Epidermal melanocyte (primary cell): ENCODE measurements around the gene DTNB.
"Not testable (repeated sequence)": the region's sequence is repeated elsewhere in the genome, so short reads cannot be mapped to it uniquely, and the experiment has no call there.

ENCODE experiments used
- DNase-seq: peaks from one replicate; pipeline ENCODE4 v3.0.0; 2011; ENCODE audit warnings: low spot score; ENCODE audit not compliant: insufficient read length

DTNB gene

DNA sequence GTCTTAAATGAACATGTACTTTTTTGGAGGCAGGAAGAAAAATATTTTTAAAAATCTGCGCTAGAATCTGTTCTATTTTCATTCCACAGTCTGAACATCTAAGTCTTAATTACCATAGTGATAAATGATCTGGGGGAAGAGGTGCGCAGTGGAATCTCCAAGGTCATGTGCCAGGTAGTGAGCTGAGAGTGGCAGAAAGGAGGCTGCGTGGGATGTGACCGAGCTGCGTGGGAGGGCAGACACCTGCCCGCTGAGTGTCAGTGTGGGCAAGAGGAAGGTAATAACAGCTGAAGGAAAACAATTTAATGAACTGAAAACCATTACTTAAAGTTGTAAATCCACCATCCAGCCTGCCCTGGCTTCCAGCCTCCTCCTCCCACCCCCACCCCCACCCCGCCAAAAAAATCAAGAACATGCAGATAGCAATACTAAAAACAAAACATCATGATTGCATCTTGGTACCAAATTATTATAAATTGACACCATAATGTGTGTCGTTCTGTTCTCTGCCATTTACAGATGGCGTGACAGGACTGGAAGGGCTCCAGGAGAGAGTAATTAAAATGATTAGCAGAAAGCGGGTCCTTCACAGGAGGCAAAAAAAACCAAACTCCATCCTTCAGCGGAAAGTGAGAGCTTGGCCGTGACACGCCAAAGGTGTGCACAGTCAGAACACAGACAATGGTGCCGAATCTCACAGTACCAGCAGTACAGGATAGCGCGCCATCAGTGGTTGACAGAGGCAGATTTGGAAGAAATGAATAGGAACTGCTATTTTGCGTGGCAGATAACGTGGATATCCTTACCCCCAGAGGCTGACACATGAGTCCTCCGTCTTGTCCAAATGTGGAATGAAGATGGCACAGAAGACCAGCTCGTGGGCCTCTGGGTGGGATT, 11.4 kb upstream of the DTNB start:
- DNase-seq: no peak

DNA sequence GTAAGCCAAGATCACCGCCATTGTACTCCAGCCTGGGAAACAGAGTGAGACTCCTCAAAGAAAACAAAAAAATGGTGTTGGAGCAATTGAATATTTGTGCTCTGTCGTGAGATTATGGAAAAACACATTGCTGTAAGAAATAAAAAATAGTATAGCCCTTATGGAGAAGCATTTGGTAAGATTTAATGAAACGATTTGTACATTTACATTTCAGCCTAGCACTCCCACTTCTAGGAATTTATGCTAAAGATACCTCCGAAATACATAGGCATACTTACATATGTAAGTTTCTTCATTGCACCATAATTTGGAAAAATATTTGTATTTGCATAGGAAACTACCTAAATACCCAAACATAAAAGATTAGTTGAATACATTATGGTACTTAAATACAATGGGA, 8.7 kb upstream of the DTNB start:
- no peak for DNase-seq

DNA sequence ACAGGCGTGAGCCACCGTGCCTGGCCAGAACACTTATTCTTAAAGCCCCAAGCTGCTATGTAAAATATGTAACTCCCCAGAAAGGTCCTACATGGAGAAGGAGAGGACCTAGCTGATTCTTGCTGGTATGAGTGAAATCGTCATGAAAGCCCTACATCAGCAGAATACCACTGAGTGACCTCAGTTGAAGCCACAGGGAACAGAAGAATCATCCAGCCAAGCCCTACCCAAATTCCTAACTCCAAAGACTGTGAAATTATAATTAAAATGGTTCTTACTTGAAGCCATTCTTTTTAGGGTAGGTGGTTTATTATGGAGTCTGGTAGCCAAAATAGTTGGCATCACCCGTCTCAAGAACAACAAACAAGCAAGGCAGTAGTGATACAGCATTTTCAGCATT, 4.5 kb upstream of the DTNB start:
- DNase-seq: no peak

DNA sequence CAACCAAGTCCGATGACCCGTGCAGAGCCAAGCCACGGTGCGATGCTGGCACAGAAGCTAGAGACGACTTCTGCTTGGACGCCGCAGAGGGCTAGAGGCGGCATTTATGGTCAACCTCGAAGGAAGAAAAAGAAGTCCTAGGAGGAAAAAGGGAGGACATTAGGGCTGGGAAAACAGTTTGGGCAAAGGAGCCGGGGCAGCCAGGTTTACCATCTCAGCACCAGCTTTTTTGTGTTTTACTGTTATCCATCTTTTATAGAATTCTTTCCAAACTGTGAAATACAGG, 643 bp upstream of the DTNB start:
- DNase-seq: no peak

DNA sequence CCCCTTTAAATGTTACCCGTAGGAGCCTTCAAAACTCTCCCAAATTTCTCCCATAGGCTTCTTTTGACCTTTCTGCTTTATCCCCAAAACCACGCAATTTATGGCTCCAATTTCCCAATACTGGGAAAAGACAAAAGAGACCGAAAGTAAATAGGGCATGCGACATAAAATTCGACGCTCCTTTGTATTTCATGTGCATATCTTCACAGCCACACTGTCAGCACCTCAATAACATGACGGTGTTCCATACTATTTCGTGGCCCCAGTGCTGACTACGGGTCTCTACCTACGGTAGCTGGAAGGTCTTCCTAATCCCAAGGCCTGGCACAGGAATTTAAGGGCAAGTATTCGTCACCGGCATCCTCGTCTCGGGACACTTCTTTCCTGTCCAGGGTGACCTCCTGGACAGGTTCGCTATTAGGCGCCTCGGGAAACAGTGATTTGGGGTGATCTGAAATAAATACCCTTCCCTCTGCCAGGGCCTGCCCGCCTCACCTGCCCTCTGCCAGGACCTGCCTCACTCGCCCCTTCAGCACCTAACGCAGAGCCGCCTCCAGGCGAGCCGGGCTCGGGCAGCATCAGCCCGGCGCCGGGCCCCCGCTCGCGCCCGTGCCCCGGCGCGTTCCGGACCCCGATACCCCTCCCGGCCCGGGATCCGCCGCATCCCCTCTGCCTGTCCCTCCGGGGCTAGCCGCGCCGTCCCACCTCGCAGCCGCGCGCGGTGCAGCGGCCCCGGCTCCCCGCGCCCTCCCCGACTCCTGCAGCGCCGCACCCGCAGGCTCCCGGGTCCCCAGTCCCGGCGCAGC, 680 bp downstream of the DTNB start:
- peak; percentile 56 for DNase-seq

DNA sequence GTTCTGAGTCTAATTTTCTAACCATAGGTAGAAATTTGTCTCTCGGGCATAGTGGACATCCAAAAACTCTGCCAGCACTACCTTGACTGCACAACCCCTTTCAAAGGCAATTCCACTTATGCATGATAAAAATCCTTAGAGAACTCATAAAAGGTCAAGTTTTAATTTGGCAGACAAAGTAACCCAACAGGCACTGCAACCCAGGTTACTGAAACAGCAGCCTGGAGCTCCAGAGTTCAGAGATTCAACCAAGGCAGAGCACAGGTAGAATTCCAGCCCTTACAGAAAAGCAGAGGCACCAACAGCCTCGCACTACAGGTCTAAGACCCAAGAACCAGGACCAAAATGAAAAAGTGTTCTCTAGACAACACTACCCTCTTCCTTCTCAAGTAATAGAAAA, 1.8 kb downstream of the DTNB start:
- DNase-seq: no peak

DNA sequence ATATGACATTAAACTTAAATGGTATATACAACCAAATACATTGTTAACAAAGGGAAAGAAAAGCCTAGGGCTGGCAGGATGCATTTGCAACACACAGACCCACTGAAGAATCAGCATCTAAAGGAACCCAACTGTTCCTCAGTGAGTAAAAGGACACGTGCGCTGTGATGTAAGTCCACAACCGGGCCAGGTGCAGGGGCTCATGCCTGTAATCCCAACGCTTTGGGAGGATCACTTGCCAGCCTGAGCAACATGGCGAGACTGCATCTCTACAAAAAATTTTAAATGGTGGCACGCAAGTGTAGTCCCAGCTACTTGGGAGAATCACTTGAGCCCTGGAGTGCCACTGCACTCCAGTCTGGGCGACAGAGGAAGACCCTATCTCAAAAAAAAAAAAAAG, 3.9 kb downstream of the DTNB start:
- no peak for DNase-seq

DNA sequence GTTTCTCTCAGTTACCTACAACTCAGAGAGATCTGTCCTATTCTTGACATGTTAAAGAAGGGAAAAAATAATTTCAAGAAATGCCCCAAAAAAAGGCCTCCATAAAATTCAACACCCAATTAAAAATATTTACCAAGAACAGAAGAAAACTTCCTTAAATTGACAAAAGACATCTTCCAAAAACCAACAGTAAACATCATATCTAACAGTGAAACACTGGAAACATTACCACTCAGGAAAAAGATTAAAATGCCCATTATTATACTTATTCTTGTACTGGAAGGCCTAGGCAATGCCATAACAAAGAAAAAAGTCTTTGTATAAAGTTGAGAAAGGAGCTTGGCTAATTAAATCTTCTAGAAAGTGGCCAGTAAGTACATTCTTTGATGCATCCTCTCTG, 7.2 kb downstream of the DTNB start:
- no peak for DNase-seq

DNA sequence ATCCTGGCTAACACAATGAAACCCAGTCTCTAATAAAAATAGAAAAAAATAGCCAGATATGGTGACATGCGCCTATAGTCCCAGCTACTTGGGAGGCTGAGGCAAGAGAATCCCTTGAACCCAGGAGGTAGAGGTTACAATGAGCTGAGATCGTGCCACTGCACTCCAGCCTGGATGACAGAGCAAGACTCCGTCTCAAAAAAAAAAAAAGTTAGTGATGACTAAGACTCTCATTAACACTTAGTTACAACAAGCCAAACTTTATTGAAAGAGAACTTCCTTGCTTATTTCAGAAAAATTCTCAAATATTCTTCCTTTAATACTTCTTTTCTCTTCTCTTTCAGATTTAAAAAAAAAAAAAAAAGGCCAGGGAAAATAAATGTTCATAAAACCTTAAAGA, 7.9 kb downstream of the DTNB start:
- not testable (repeated sequence) for DNase-seq

DNA sequence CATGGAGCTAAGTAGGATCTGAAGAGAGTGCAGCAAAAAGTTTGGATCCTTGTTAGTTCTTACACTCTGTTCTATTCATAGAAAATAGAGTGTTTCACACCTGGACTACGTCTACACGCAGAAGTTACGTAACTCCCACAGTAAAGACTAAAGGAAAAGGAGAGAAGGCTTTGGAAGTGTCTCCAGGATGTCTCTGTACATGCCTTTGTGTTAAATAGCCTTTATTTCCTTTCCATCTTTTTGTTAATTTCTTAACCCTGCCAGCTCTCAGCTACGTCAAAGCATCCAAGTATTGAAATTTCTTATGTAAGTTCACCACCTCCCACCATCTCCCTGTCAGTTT, 8.4 kb downstream of the DTNB start:
- no peak for DNase-seq

DNA sequence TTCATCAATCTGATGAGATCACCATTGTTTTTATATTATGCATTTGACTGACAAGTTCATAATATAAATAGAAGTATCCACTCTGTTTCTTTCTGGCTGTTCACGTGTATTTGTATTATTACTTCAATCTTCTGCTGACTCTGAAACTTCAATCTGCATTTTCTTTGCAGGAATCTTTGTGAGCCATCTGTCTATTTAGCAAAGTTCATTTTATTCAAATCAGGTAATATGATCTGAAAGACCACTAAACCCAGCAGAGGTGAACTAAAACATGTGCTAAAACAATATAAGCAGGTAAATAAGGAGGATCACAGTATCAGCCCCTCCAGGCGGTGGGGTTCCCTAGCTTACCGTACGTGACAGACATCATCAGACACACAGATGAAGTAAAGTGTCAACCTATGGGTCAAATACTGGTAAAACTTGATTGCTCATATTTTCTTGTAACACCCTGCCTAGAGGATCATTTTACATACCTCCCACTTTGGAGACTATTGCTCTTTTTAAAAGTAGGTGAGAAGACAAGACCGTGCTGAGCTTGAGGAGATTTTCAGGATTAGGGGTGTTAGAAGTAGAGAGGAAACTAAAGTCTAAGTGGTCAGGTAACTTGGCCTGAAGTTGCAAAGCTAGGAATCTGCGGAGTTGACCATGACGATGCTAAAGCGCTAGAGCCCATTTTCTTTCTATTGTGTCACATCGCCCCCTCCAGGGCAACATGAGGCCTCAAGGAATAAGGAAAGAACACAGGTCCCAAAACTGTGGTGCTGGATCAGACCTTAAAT, 9.0 kb downstream of the DTNB start:
- DNase-seq: no peak

DNA sequence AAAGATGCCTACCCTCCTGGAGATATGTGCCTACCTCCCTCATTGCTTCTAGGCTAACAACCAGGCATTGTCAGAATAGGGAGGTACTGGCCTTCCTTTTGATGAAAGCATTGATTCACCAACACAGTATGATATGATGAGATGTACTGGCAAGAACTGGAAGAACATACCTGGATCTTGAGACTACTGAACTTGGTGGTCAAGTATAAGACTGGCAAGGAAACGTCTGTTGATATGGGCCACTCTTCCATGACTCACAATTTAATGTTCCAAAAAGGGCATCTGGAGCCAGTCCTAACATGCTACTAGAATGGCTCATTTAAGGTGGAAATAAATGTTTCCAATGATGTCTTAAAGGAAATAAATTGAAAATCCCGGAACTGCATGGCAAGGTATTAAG, 18.1 kb downstream of the DTNB start:
- DNase-seq: no peak

DNA sequence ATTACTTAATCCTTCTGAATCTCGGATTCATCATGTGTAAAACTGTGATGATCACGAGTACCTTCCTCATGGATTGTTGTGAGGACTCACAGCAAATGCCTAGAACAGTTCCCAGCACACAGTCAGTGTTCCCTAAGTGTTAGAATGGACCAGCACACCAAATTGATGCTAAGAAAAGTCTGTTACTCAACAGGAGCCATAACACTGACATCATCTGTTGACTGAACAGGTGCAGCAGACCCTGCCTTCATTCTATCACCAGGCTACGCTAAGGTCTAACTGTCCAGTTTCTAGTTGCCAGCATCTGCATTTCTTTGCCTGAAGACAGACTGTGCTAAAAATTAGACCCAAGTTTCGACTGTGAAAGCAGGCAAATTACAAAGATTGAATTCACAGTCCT, 18.6 kb downstream of the DTNB start:
- DNase-seq: no peak

DNA sequence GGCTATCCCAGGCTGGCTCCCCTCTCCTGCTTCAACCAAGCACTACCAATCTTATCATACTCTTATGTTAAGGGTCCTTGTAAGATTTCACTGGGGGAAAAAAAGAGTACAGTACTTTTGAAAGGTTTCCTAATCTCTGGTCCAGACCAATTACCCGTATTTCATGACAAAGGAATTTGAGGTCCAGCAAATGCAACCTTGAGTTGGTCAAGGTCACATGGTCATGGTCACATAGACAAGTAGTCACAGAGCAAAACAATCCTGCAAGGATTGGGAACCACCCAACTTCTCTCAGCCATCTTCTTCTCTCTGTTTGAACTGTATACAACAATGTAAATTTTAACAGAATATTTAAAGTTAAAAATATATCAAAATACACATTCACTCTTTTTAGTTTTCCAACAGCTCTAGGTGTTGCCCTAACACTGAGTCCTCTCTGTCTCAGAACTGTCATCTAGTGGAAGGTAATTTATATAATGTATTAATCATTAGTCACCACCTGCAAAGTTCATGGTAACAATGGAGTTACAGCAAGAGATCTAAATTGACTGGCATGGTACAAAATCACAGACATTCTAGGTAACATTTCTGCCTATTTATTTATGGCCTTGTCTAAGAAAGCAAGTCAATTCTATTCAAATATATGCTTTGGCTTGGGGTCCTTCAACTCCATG, 21.5 kb downstream of the DTNB start:
- DNase-seq: no peak

DNA sequence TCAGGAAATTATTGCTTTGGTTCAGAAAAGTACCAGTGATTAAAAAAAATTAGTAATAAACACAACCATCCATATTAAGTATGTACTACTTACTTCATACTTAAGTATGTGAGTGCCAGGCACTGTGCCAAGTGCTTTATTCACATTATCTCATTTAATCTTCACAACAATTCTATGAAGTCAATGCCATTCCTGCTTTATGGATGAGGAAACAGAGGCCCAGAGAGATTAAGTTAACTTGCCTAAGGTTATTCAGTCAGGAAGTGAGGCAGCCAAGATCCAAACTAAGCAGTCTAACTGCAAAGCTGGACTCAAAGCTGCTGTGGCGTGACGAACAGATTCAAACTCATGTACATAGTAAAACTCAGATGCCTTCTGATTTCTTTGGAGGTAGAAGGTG, 22.3 kb downstream of the DTNB start:
- DNase-seq: no peak

DNA sequence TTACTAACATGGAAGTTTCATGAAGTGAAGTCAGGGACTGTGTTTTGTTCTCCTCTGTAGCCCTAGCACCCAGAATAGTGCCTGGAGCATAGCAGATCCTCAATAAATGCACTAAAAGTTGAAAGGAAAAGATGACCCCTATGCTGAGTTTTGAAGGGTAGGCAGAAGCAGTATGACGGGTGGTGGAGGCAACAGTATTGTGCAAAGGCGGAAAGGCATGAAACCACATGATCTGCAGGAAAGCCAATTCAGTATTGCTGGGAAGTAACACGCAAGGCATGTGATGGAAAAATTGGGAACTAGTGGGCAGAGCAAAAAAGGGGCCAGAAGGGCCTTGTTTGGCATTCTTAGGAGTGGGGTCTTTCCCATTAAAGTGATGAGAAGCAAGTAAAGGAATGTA, 23.1 kb downstream of the DTNB start:
- no peak for DNase-seq

DNA sequence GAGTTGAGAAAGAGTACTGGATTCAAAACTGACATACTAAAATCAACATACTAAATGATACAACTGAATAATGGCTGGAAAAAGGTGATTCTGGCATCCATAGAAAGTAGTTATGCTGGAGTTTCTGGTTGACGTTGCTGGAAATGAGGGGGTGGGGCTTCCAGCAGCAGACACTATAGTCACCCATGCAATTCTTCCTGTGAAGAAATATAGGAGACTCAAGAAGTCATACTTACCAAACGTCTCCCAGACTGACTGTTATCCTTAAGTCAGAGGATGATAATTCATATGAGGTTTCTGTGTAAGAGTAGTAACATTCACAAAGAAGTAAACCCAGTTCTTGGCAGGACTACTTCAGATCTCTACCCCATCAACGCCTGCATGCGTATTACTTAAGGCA, 23.6 kb downstream of the DTNB start:
- DNase-seq: no peak

DNA sequence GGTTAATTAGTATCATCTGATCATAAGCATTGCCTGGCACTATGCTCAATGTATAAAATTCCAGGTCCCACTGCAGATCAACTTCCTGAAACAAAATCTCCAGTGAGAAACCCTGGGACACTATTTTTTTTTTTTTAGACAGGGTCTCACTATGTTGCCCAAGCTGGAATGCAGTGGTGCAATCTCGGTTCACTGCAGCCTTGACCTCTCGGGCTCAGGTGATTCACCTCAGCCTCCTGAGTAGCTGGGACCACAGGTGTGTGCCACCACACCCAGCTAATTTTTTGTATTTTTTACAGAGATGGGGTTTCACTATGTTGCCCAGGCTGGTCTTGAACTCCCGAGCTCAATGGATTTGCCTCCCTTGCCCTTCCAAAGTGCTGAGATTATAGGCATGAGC, 31.1 kb downstream of the DTNB start:
- DNase-seq: no peak

DNA sequence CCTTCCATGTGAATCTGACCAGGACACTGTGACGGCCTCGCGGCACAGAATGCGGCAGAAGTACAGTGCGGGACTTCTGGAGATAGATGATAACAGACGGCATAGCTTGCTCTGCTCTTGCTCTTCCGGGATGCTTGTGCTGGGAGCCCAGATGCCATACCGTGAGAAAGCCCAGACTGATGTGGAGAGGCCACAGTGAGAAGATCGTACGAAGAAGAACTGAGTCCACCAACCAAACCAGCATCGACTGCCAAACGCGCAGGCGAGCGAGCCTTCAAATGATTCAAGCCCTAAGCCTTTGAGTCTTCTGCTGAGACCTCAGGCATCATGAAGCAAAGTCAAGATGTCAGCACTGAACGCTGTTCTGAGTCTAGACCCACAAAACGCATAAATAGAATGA, 33.7 kb downstream of the DTNB start:
- no peak for DNase-seq

DNA sequence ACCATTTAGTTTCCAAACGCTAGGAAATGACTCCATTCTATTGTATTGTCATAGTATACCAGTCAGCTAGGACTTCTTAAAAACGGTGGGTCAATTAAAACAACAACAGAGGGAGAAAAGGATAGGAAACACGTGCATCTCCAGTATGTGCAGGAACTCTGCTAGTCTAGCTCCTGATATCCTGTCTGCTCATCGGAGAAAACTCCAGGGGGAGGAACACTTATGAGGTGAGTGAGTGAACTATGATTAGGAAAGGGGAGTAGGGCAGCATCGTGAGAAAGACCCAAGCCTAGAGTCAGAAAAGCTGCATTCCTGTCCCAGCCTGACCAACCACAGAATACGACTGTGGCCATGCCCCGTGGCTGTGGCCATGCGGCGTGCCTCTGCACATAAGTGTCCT, 34.2 kb downstream of the DTNB start:
- no peak for DNase-seq

DNA sequence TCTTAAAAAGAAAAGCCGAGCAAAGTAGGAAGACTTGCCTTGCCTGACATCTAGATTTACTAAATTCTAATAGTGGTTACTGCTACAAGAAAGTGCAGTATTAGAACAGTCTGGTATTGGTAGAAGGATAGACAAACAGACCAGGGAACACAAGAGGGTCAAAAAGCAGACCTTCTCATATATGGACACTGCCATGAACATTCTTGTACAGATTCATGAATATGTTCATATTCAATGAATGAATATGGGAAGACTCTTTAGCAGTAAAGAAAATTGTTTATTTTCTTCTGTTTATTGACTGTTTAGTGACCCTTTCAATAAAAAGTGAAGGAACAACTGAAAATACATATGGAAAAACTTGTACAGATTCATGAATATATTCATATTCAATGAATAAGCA, 37.6 kb downstream of the DTNB start:
- no peak for DNase-seq

DNA sequence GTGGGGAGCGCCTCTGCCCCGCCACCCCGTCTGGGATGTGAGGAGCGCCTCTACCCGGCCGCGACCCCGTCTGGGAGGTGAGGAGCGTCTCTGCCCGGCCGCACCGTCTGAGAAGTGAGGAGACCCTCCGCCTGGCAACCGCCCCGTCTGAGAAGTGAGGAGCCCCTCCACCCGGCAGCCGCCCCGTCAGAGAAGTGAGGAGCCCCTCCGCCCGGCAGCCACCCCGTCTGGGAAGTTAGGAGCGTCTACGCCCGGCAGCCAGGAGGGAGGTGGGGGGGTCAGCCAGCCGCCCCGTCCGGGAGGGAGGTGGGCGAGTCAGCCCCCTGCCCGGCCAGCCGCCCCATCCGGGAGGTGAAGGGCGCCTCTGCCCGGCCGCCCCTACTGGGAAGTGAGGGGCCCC, 39.6 kb downstream of the DTNB start:
- DNase-seq: not testable (repeated sequence)
